AG08395 (cell line): Measurements from ENCODE around the gene FREM1.

Experiments used
- DNase-seq: peaks from one replicate; pipeline ENCODE4 v3.0.0; 2012; ENCODE audit warnings: mixed read lengths, low spot score

Gene FREM1

GRCh38 chr9:14870090-14870489 lies 40.1 kb downstream of the FREM1 start:
- DNase-seq, result no peak

DNA sequence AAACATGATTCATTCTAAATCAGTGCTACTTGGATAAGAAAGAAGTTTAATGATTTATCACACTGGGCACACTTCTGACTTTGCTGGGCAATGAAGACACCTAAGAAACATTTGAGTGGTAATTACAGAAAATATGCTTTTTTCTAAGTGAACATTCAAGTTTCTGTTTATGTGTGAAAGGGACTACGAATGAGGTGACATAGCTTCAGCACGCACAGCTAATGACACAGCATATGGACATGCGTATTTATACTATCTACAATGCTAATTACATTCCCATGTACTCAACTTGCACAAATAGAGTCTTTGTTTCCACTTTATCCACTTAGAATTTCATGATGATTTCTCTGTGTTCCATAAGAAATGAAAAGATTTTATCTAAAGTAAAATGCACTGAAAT lies 40.6 kb downstream of the FREM1 start:
- no peak for DNase-seq

DNA sequence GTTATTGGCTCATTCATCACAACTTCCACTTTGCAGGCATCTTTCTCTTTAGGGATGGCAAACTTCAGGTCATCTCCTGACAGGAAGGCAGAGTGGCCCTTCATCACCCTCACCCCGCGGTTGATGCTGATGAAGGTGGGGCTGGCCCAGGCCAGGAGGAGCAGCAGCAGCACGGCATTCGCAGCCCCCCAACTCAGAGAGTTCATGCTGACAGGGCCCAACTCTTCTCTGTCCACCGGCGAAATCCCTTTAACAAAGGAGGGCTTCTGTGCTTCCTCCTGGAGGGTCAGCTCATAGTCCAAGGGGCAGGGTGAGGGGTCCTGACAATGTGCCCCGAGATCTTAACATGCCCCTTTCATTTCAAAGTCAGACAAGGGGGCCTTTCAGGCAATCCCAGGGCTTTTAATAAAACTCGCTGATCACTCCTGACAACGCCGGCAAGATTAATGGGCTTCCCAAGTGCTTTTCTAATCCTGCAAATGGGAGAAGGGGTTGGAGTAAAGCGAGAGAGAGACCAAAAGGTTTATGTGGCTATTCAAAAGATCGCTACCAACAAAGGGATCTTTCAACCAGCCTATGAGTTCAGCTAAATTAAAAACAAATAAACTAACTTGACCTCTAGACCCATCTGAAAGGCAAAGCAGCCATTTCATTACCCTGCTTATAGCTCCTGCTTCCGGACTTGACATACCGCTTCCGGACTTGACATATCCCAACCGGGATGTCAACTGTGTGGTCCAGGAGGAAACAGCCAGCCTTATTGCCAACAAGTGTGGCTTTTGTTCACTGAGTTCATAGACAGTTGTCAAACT lies 41.2 kb downstream of the FREM1 start:
- no peak for DNase-seq

DNA sequence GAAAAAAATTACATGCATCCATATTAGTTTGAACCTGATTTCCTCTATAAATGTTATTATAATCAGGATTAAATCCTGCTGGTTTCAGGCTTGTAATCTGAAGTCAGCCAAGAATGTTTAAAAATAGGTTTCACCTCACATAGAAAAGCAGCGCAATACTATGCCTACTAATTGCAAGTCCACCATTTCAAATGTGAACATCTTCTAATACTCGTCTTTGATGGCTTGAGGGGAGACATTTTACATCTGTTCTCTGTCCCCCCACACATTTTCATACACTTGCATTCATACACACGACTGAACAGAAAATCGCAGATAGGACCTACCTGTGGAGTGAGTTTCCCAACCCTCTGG lies 41.8 kb downstream of the FREM1 start:
- no peak for DNase-seq

GRCh38 chr9:14866200-14866749 lies 44.0 kb downstream of the FREM1 start:
- no peak for DNase-seq

DNA sequence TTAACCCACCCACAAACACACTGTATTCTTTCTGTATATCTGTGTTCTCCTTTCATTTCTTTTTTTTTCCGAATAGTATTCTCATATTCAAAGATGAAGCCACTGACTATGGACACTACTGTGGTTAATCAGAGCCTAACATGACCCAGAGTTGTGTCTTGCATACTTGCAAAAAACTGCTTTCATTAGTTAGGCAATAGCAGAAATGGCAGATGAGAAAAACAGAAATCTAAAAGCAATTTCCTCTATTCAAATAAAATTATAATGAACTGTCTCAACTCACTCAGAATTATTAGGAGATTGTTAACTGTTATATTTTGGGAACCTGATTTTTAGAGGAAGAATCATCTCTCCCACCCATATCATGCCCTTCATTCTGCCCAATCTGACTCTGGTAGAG lies 45.9 kb downstream of the FREM1 start:
- DNase-seq, result no peak

DNA sequence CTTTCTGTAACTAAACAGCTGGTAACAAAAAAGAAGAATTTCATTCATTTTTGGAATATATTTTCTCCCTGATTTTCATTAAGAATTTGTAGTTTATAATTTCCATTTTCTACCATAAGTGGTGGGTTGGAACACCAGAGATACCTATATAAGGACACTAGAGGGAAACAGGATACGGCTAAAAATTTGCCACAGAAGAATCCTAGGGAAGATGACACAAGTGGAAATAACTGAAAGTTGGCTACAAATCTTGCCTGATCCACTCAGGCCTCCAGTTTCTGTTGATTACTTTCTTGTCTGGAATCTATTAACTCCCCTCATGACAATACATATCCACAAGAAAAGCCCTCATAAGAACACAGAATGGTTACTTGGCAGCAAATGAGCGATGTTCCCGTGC lies 46.8 kb downstream of the FREM1 start:
- DNase-seq, result no peak

DNA sequence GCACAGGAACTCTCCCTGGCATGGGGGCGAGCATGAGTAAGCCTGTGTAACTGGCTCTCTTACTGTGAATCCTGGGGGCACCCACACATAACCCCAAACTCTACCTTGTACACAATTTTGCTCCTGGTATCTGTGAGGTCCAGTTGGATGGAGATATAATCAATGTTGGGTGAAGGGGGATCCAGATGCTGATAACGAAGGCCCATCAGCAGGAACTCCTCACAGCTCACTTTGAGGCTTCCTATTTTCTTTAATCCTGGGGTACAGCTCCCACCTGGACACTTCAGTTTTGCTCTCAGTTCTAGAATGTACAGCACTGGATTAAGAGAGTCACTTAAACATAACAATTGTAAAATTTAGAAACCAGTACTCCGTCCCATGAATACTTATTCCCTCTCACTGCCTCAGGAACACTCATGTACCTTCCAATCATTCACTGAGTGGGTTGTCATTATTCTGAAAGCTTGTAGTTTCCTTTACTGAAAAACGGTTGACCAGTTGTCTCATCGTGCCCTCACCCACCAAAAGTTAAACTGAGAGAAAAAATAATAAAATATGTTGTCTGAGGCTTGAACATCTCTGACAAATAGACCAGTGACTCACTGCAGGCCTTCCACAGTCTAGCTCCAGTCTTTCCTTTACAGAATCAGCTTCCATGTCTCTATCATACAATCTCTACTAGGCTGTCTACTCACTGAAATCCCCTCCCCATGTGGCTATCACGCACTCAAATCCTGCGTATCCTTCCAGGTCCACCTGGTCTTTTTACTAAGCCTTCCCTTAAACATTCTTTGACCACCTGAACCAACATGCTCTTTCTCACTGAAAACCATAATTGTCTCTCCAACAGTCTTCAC lies 52.6 kb downstream of the FREM1 start:
- no peak for DNase-seq

DNA sequence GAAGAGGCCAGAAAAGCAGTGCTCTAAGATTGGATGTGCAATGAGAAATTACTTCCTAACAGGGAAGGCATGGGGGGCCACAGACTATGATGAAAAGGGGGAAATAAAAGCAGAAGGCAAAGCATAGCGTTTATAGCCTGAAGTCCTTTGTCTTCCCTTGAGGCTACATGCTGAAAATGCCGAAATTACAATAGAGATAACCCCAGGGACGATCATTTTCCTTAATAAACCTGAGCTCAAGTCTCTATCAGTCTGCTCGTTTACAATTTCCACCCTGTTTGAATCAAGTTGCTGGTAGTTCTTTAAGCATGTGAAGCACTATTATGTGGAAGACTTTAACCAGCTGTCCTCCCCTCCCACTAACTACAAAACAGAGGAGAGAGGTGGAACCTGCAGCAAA lies 60.4 kb downstream of the FREM1 start:
- no peak for DNase-seq

GRCh38 chr9:14849296-14849695 lies 60.9 kb downstream of the FREM1 start:
- no peak for DNase-seq

DNA sequence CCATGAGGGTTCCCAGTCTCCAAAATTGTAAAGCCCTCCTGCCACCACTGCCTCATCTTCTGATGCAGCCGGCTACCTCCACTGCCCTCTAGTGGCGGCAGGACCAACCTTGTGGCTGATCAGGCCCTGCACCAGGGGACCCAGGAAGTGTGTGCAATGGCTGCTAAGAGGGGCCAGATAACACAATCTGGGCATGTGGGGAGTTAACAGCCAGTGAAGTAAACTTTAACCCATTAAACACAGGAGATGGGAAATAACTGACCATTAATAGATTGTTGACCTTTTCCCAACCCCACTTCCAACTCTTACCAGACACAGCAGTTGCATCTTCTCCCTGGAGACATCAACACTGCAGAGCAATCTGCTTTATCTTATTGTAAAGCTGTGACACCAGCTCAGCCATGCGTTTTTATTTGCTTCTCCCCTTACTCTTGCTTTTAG lies 63.3 kb downstream of the FREM1 start:
- peak; percentile 66 for DNase-seq

GRCh38 chr9:14843163-14843562 lies 67.1 kb downstream of the FREM1 start:
- no peak for DNase-seq

GRCh38 chr9:14842269-14842668 lies 68.0 kb downstream of the FREM1 start:
- DNase-seq, result no peak

- no peak for DNase-seq
These were observed 71.5 kb downstream of the FREM1 start for GRCh38 chr9:14838701-14839100.

- no peak for DNase-seq
These were observed 73.3 kb downstream of the FREM1 start for GRCh38 chr9:14836885-14837284.

DNA sequence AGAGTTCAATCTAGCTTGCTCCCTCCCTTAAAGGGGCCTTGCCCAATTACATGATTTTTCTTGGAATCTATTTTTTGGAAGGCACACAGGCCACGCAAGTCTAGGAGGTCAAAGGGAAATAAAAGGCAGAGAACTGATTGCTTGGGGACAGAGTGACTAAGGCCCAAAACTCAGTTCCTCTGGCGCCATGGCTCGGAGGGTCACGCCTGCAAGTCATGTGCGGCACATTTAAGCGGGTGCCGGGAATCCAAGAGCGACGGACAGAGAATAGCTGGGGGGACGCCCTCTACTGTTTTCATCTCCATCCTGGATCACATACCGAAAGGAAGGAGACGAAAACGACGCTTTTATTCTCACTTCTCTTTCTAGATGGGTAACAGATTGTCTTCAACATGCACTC lies 78.6 kb downstream of the FREM1 start:
- no peak for DNase-seq

GRCh38 chr9:14831074-14831473 lies 79.2 kb downstream of the FREM1 start:
- DNase-seq, result no peak

GRCh38 chr9:14830057-14830456 lies 80.2 kb downstream of the FREM1 start:
- no peak for DNase-seq

- no peak for DNase-seq
These were observed 81.0 kb downstream of the FREM1 start for GRCh38 chr9:14829204-14829603.

DNA sequence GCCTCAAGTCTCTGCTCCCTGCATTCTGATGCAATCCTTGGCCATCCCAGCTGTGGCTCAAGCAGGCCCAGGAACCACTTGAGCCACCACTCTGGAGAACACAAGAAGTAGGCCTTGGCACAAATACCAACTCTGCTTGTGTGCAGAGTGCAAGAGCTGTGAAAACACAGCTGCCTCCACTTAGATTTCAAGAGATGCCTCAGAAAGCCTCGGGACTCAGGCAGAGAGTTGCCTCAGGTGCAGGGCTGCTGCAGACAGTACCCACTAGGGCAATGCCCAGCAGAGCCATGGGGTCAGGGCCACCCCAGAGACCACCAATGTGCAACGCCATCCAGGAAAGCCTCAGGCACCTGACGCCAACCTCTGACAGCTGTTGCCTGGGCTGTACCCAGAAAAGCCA lies 82.4 kb downstream of the FREM1 start:
- no peak for DNase-seq

DNA sequence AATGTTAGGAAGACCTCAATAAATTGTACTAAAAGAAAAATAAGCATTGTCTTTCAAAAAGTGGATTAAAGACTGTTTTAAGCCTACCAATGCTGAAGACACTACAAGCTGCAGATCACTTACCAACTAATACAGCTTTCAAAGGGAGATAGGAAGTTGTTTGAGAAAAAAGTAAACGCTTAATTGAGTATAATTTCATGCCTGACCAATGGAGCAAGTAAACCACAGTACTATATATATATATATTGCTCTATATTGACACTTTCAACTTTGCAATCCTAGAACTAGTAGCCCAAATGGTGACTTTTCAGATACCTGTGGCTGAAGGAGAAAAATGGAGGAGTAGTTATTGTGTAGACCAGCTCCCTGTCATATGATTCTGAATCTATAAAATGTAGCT lies 85.7 kb downstream of the FREM1 start:
- DNase-seq, result no peak

- no peak for DNase-seq
These were observed 86.4 kb downstream of the FREM1 start for GRCh38 chr9:14823800-14824199.

DNA sequence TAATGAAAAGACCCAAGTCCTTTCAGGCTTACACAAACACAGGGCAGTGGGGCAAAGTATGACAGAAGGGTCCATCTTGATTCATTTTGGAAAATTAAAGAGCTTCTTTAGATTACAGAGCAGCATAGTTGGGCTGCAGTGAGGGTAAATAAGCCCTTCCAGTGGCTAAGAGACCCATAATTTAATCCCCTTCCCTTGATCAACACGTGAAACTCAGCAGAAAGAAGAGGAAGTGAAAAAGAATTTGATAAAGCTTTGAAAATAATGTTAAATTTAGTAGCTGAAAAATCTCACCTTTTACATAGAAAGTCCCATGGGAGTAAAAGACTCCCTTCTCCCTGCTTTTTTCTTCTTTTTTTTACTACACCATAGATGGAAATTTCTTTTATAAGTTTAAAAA lies 87.6 kb downstream of the FREM1 start:
- DNase-seq, result no peak
